LHCN-M2 (cell line): ENCODE measurements around the gene KCNQ1. TPM values are rescaled to one million over a fixed set of nuclear protein-coding genes. Genes with fewer than 3 reads are reported as not detected.

Experiments used
- DNase-seq: peaks from one replicate; pipeline ENCODE4 v3.0.0-alpha.2; 2012; ENCODE audit warnings: low read depth
- total RNA-seq: library from RNA; depleted of rRNA; stranded (reverse); fragments of >200 nt; gene quantifications from 2 replicates; pipeline ENCODE4 v1.2.3, GENCODE V29; 2014

The KCNQ1 gene
- total RNA-seq, 1 experiment from 2014 or later, result not detected

DNA sequence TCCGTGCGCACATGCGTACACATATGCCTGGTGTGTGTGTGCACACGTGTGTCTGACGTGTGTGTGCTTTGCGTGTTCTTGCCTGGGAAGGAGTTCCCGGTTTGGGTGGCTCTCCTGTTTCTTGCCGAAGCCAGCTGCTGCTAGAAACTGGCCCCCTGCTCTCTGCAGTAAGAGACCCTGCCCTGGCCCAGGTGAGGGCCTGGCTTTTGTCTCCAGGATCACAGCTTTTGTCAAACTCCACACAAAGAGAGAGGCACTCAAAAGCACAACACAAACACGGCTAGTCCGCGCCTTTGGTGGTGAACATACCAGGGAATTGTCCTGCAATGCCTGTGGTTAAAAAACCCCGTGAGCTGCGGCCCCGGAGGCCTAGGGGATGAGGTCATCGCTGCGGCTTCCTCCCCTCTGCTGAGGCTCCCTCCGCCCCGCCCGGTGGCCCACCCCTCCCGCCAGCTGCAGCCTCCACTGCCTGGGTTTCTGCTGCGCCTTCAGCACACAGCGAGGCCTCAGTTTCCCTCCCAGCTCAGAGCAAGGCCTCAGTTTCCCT, 88.9 kb downstream of the KCNQ1 start:
- peak; percentile 85 for DNase-seq

DNA sequence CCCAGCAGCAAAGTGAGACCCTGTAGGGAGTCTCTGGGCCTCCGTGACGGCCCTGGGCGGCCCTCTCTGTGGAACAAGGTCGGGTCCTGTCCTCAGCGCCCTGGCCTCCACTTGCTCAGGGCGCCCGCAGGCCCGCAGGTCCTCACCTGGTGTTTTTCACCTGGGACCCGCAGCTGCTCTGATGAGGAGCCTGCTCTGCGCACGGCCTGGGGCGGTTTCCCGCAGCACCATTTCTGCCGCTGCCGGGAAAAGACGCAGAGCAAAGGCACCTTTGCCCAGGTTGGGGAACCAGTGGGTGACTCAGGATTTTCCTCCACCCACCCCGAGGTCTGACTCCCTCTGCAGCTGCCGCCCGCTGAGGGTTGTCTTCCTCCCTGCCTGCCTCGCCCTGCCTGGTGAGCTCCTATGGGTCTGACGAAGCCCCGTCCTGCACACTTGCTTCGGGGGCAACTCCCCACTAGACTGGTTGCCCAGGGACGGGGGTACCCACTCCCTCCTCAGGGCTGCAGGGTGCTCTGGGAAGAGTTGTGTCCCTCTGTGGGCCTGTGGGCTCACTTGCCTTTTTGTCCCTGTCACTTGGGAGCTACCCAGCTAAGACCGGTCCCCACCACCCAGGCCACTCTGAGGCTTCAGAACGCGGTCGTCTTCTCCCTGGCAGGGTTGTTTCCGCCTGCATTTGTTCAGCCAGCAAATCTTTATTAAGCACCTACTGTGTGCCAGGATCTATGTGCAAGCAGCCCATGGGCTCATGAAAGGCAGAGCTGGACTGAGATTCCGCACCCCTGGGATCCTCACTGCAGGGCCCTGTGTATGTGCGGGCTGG, 89.5 kb downstream of the KCNQ1 start:
- DNase-seq, result peak; percentile 7

DNA sequence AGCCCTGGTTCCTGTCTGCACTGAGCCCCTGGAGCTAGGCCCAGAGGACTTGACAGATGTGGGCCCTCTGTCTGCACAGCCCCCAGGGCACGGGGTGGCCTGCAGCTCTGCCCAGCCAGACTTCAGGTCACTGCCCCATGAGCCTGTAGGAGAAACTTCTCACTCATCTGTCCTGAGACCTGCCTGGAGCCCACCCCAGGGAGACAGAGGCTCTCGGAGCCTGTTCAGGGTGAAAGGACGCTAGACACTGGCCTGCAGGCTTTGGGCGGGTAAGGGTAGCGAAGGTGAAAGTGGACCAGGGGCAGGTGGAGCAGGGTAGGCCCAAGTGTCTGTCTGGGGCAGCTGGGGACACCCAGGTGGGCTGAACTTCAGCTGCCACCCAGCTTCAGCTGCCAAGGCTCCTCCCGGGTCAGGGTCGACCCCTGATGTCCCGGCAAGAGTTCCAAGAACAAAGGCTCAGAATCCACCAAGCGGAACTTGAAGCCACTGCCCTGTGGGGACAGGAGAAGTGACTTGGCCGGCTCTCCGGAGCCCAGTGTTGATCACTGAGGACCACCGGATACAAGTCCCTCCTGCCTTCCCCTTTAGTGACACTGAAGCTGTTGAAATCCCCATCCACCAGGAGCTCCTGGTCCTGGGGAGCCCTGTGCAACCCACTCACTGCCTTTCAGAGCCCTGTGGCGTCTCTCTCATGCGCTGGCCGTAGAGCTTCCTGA, 90.3 kb downstream of the KCNQ1 start:
- no peak for DNase-seq

DNA sequence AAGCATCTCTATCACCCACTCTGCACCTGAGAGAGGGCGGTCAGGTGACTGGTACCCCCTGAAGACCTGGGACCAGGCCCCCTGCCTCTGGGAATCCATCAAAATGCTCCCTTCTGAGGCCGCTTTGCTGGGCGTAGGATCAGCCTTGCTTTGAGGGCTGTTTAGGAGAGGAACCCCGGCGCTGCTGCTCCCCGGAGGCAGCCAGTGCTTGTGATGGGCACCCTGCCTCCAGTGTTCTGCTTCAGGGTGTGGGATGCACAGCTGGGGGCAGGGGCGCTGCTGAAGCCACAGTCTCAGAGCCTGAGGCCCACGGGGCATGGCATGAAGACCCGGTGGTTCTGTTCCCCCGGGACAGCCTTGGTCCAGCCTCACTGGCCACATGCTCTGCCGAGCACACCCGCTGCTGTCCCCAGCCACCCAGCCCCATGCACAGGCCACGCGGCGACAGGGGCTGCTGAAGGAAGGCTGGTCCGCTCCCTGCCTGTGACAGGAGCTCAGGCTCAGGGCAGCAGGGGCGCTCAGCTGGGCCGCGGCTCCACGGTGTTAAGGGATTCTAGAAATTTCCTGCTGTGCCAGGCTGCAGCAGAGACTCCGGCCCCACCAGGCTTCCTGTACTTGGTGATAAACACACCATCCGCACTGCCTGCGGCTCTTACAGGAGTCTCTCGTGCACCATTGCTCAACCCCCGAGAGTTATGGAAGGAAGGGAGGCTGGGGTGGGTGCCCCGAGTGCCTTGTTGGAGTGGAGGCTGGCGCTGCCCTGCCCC, 91.0 kb downstream of the KCNQ1 start:
- no peak for DNase-seq

DNA sequence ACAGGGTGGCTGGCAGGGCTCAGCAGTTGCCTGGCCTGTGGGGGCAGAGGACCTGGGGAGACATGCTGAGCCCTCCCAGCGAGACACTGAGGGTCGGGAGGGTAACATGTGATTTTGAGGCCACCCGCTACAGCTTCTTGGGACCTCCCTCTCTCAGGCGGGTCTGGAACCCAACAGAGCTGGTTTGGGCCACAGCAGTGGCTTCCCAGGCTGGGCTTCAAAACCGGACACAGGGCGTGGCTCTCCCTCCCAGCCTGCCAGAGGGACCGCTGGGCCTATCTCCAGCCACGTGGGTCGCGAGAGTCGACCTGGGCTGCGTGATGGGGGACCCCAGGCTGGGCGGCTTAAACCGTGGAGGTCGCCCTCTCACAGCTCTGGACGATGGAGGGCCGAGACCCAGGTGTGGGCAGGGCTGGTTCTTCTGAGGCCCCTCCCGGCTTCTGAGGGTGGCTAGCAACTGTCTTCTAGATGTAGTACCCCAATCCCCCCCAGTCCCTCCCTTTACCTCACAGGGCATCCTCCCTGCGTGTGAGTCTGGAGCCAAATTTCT, 91.7 kb downstream of the KCNQ1 start:
- DNase-seq, result no peak

DNA sequence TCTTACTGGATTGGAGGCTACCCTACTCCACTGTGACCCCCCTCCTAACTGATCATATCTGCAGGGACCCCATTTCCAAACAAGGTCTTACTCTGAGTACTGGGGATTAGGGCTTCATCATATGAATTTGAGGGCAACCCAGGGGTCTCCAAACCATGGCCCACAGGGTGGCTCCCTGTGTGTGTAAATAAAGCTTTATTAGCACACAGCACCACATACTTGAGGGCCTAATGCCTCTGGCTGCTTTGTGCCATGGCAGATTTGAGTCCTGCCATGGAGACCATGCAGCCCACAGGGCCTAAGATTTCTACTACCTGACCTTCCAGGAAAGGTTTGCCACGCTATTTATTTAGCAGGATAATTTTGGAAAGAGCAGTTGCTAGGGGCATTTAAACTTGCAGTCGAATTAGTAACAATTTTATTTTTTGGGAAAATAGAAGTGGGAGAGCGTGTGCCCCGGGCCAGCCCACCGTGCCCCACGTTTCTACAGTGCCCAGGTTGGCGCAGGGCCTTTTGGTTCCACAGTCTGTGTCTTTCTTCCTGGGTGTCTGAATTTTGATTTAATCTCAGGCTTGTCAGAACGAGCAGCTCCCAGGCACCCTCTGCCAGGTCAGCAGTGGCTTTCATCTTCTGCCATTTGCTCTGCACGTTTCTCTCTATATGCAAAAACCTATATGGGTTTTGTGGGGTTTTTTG, 92.3 kb downstream of the KCNQ1 start:
- DNase-seq, result no peak

DNA sequence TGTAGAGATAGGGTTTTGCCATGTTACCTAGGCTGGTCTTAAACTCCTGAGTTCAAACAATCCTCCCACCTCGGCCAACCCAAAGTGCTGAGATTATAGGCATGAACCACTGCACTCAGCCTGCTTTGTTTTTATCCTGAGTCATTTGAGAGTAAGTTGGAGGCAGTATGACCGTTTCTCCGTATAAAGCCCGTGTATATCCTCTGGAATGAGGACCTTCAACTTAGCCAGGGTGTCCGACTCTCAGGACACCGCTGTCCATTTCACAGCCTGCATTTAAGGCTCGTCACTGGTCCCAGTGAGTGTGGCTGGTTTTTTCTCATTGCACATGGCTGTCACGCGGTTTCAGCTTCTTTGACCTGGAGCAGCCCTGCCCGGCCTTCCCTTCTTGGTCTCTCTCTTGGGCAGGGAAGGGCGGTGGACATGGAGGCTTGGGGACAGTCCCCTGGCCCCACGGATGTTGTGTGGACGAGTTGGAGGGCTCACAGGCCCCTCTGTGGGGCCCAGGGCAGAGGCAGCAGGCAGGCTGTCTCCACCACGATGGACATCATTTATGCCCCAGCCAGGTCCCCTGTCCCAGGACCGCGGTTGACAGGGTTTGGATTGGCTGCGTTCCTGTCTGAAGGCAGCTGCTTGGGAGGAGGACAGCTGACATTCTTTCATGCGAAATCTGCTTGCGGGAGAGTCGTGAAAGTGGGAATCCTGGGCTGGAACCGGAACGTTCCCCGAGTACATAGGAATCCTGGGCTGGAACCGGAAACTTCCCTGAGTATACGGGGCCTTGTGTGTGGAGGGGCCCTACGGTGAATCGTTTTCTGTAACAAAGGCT, 93.3 kb downstream of the KCNQ1 start:
- DNase-seq, result peak; percentile 5

DNA sequence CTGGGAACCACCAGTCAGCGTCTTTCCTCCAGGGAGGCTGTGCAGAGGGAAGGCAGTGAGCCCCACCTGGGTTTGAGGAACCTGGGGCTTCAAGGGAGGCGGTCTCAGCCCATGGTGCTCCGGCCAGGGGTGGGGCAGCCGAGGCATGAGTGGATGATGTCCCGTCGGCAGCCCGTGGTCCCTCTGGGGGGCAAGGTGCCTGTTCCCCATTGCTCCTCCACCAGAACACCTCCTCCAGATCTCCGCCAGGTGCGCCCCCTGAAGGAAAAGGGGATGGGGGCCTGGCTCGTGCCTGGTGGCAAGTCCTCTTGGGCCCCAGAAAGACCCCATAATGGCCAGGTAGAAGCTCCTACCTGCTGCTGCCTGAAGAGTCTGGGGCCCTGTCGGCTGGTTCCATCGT, 94.1 kb downstream of the KCNQ1 start:
- DNase-seq, result no peak

DNA sequence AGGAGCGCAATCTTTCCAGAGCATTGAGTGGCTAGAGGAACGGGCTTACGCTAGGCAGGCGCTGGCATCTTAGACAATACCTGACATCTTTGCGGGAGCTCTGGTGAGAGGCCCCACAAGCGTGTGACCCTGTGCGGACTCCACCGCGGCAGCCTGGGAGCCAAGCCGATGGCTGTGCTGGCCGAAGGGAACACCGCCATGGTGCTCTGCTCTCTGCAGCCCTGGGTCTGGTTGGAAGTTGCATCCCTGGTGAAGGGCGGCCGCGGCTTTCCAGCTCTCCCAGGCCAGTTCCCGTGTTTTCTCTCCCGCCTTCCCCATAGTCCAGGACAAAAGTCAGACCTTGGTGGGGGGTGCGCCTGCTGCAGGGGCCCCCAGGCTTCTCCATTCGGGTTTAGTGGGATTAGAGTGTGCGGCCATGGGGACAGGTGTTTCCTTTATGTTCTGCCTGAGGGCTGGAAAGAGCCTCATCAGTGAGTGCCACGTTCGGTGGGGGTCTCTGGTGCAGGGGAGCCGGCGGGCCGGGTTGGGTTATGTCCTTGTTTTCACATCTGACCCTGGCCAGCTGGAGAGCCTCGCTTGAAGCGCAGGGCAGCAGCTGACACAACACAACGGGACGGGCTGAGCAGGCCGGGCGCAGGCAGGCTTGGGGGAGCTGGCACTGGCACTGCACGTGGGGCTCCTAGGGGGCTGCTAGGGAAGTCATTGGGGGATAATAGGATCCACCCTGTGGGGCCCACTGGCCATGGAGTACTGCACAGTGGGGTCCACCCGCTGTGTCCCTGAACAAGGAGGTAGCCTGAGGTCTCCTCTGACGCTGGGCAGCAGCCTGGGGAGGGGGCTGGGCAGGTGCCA, 94.8 kb downstream of the KCNQ1 start:
- no peak for DNase-seq

DNA sequence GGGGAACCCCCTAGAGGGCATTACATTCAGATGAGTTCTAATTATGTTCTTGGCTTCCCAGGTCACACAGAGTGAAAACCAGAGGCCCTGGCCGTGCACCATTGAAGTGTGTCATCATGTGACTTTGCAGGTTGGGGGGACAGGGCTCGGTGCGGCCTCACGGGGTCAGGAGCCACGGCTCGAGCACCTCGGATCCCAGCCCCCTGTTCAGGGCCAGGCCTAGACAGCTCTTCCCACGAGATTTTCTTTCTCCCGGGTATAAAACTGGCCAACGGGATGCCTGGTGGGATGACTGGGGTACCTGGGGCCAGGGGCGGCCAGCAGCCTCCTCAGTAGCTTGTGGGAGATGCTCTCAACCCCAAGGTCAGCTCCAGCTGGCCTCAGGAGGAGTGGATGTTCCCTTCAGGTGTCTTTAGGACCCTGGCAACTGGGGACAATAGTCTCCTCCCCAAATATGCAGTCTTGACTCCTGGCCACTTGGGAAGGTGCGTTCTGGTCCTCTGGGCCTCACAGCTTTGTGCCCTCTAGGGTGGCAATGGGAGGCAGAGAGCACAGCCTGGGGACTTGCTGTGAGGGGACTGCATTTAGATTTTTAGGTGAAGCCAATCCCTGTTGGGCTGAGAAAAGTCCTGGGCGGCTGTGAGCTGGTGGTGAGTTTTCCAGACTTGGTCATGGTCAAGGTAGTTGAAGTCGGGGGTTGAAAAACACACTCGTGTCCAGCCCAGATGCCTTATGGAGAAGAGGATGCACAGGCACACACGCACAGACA, 95.6 kb downstream of the KCNQ1 start:
- no peak for DNase-seq

DNA sequence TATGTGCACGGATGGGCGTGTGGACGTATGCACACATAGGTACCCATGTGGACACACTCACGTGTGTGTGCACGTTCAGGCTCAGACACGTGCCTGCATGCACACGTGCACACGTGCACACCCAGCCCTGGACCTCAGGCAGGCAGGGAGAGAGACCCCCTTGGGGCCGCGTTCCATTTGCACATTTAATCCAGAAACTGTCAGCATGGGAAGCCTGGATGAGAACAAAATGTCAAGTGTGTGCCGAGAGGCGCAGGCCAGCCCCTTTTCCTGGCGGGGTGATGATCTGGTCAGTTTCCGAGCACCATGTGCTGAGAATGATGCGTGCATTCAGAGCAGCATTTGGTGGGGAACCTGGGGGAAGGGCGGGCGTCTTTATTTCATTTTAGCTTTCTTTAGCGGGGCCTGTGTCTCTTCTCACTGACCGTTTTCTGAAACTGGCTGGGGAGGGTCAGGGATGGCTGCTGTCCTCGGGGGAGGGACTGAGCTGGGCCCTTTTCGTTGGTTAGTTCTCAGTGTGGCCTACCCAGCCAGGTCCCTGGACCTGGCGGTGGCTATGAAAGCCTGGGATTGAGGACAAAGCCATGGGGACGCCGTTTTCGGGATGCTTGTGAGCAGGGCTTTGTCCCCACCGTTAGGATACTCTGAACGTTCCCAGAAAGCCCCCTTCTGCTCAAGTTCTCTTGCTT, 96.3 kb downstream of the KCNQ1 start:
- no peak for DNase-seq

DNA sequence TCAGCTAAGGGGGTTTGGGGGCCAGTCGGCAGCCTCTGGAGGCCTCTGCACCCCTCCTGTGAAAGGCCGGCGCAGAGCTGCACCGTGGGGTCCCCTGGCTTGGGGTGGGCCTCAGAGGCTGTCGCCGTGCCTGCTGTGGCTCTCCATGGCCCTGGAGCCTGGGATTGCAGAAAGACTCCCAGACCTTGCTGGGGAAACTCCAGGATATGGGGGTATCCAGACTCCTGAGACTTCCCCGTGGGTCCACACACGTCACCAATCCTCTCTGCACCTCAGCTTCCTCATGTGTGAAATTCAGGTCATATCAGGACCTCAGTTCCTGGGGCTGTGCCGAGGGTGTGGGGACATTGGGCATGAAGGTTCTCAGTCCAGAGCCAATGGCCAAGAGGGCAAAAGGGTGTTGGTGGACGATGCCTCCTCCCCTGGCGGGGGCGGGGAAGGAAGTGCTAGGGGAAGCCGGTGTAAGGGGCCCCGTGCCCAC, 97.1 kb downstream of the KCNQ1 start:
- no peak for DNase-seq

DNA sequence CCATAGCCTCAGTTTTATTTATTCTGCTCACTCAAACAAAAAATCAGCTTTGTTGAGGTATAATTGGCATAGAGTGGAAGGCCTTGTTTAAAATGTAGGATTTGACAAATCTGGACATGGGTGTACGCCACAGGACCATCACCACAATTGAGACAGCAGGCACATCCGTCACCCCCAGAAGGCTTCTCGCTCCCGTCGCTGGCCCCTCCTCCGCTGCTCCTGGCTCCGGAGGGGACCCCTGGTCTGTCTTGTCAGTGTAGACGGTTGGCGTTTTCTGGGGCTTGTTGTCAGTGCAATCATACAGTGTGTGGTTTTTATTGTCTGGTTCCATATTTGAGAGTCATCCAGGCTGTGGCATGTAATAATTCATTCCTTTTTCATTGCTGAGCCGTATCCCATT, 97.6 kb downstream of the KCNQ1 start:
- DNase-seq, result no peak

DNA sequence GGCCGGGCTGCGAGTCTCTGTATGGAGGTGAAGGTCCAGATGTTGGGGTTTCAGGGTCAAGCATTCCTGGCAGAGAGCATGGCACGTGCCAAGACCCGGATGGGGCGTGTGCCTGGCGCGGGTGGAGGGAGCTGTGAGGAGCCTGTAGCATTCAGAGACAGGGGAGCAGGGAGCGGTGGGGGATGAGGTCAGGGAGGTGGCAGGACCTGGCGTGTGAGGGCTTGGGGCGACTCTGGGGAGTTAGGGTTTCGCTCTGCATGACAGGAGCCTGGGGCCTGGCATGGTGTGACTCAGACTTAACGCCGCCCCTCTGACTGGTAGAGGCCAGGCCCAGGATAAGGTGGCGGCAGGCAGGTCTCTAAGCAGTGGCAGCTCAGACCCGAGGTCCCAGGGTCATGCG, 103.0 kb downstream of the KCNQ1 start:
- DNase-seq, result no peak

DNA sequence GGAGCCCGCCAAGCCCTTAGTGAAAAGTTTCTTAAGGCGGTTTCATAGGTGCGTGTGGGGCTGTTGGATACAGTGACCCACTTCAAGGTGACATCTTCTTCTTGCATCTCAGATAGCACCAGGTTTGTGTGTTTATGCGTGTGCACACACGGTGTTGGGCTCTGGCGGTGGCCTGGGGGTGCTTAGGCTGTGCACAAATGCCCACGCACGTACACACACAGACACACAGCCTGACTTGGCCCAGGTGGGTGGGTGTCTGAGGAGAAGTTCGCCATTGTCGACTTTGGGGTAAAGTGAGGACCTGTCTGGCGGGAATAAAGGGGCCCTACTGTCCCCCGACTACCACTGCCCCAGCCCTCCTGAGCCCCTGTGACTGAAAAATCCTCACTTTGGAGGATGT, 103.8 kb downstream of the KCNQ1 start:
- no peak for DNase-seq

DNA sequence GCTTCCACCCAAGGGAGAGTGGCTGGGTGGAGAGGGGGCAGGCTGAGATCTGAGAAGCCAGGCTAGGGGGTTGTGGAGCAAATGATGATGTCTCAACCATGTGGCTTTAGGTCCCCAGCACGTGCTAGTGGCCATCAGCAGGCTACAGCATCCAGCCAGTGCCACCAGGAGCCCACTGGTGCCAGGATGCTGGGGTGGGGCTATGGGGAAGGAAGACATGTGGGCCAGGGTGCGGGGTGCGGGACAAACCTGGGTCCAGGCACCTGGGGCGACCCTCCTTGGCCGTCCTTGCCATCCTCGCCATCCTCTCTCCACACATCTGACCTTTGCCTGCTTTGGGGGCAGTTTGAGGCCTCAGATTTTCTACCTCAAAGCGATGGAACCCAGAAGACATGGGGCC, 104.3 kb downstream of the KCNQ1 start:
- no peak for DNase-seq

DNA sequence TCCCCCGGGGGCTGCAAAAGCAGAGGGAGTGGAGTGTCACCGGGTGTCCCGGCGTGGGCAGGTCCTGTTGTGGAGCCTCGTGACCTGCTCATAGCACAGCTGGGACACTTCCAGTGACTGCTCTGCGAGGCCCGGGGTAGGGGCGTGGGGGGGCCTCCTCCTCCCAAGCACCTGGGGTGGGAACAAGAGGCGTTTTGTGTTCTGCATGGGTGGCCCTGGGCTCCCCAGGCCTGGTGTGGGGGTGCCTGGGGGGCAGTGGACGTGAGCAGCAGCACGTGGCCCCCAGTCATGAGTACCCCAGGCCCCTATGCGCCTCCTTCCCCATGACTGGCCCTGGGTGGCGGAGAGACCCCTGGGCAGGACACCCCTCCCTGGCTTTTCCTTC, 104.7 kb downstream of the KCNQ1 start:
- no peak for DNase-seq
